Stimulated activated CD4-positive, alpha-beta T cell treated with anti-CD3 and anti-CD28 coated beads, Interleukin-2, amount 100 ng/mL, for 4 hours (primary cell): ENCODE results near the gene ANKRD11.
"Not testable (repeated sequence)": the region's sequence is repeated elsewhere in the genome, so short reads cannot be mapped to it uniquely, and the experiment has no call there.

Source experiments
- DNase-seq: peaks from one replicate; pipeline ENCODE4 v3.0.0-alpha.2; 2020; ENCODE audit warnings: low read depth

ANKRD11 gene

GRCh38 chr16:89328412-89329400, 161.7 kb downstream of the ANKRD11 start:
- not testable (repeated sequence) for DNase-seq

- DNase-seq: no peak
These were observed 163.6 kb downstream of the ANKRD11 start for GRCh38 chr16:89326721-89327120.

GRCh38 chr16:89325861-89326471, 164.4 kb downstream of the ANKRD11 start:
- no peak for DNase-seq

GRCh38 chr16:89324056-89325010, 166.0 kb downstream of the ANKRD11 start:
- peak; percentile 32 for DNase-seq

GRCh38 chr16:89323120-89323960, 167.0 kb downstream of the ANKRD11 start:
- no peak for DNase-seq

- no peak for DNase-seq
These were observed 167.8 kb downstream of the ANKRD11 start for GRCh38 chr16:89322321-89323119.

GRCh38 chr16:89320782-89321501, 169.4 kb downstream of the ANKRD11 start:
- no peak for DNase-seq

- peak; percentile 30 for DNase-seq
These were observed 170.2 kb downstream of the ANKRD11 start for GRCh38 chr16:89319886-89320781.

- no peak for DNase-seq
These were observed 170.8 kb downstream of the ANKRD11 start for GRCh38 chr16:89319631-89319885.

- DNase-seq: no peak
These were observed 171.3 kb downstream of the ANKRD11 start for GRCh38 chr16:89318871-89319630.

GRCh38 chr16:89318430-89318758, 172.0 kb downstream of the ANKRD11 start:
- no peak for DNase-seq

GRCh38 chr16:89317729-89318429, 172.5 kb downstream of the ANKRD11 start:
- no peak for DNase-seq

- no peak for DNase-seq
These were observed 173.2 kb downstream of the ANKRD11 start for GRCh38 chr16:89317101-89317671.

GRCh38 chr16:89316701-89317100, 173.7 kb downstream of the ANKRD11 start:
- no peak for DNase-seq

GRCh38 chr16:89315791-89316581, 174.4 kb downstream of the ANKRD11 start:
- DNase-seq: peak; percentile 65

GRCh38 chr16:89315271-89315670, 175.1 kb downstream of the ANKRD11 start:
- no peak for DNase-seq
